Muscle of back (tissue), 11 donors: Measurements from ENCODE around the gene SYT5. TPM values are rescaled to one million over a fixed set of nuclear protein-coding genes. Genes with fewer than 3 reads are reported as not detected.
"Not testable (repeated sequence)": the region's sequence is repeated elsewhere in the genome, so short reads cannot be mapped to it uniquely, and the experiment has no call there.

Experiments used
- DNase-seq, 3 donors: peaks; one replicate each; pipeline versions ENCODE4 v3.0.0 to v3.0.0-alpha.2; 2013
- polyA plus RNA-seq, 10 donors: library from polyadenylated mRNA; unstranded; fragments of 120-200 nt; gene quantifications; one replicate each; pipeline ENCODE4 v1.2.1, GENCODE V29; 2013; ENCODE audit not compliant: insufficient read length in 10 of 10

The SYT5 gene
- polyA plus RNA-seq, 10 donors = 0.05 to 0.13 (median 0.07) TPM; not detected in 4

GRCh38 chr19:55208880-55209692 lies 29.0 kb upstream of the SYT5 start, which contains the start of gene PTPRH:
PTPRH (minus strand) TSS chr19:55209501; CDS start chr19:55209433, 68 bp downstream.
- no peak for DNase-seq

DNA sequence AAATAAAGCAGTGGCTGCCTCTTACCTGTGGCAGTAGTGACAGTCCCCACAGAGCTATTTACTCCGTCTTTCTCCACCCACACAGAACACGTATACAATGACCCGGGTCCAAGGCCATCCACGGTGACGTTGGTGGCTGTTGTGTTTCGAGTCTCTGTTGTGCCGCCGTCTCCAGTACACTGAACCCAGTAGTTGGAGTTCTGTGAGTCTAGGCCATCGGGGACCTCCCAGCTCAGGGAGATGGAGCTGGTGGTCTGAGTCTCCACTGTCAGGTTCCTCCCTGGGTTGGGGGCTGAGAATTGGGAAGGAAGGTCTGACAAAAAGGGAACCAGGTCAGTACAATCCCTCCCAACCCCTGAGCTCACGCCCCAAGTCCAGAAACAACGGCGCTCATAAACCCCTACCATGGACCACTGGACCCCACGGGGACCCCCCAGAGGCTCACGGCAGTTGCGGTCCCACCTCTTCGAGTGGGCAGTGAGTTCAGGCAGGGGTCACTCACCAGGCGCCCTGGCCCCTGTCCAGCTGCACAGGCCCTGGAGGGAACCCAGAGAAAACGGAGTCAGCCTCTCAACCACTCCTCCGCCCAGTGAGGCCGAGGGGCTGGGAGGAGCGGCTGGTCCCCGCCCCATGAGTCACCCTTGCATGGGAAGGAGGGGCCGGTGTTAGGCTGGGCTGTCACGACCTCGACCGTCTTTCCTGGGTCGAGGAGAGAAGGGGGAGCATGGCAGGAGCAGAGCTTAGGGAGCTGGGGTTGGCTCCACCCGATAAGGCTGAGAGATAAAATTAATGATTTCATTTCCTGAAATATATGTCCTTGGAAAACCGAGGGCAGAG lies 26.8 kb upstream of the SYT5 start:
- DNase-seq = peak; percentile 54 to 78 (median 69)

DNA sequence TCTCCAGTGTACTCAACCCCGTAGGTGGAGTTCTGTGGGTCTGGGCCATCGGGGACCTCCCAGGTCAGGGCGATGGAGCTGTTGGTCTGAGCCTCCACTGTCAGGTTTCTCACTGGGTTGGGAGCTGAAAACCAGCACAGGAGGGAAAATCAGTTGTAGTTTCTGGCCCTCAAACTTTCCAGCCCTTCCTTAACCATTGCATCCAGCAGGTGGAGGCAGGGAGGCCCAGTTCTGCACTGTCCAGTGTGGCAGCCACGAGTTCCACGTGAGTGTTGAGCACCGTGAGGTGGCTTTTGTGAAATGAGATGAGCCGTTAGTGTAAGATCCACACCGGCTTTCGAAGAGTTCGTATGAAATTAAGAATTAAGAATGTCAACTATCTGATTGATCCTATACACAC lies 22.1 kb upstream of the SYT5 start:
- not testable (repeated sequence) for DNase-seq

DNA sequence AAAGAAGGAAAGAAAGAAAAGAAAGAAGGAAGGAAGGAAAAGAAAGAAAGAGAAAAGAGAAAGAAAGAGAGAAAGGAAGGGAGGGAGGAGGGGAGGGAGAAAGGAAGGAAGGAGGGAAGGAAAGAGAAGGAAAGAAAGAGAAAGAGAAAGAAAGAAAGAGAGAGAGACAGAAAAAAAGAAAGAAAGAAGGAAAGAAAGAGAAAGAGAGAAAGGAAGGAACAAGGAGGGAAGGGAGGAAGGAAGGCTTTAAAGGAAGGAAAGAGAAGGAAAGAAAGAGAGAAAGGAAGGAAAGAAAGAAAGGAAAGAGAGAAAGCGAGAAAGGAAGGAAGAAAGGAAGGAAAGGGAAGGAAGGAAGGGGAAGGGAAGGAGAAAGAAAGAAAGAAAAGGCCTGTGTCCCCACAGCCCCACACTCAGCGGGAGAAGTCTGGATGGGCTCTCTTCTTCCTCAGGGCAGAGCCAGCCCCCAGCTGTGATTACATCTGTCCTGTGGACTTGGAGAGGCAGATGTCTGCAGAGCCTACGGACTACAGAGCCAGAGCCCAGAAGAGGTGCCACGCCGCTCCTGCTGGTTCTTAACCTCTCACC lies 19.6 kb upstream of the SYT5 start:
- no peak for DNase-seq

GRCh38 chr19:55198651-55199050 lies 18.6 kb upstream of the SYT5 start:
- no peak for DNase-seq

GRCh38 chr19:55197528-55197927 lies 17.4 kb upstream of the SYT5 start:
- no peak for DNase-seq

GRCh38 chr19:55196803-55197202 lies 16.7 kb upstream of the SYT5 start:
- DNase-seq = no peak

DNA sequence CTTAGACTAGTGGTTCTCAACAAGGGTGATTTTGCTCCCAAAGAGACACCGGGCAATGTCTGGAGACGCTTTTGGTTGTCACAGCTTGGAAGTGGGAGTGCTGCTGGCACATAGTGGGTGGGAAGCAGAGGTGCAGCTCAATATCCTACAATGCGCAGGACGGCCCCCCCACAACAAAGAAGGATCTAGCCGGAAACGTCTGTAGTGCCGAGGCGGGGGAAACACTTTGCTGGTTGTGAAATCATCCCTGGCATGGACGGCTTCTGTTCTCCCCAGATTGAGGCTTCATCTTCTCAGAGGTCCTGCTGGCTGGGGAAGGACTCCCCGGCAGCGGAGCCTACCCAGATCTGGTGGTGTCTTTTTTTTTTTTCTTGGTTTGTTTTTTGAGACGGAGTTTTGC lies 13.4 kb upstream of the SYT5 start:
- no peak for DNase-seq

DNA sequence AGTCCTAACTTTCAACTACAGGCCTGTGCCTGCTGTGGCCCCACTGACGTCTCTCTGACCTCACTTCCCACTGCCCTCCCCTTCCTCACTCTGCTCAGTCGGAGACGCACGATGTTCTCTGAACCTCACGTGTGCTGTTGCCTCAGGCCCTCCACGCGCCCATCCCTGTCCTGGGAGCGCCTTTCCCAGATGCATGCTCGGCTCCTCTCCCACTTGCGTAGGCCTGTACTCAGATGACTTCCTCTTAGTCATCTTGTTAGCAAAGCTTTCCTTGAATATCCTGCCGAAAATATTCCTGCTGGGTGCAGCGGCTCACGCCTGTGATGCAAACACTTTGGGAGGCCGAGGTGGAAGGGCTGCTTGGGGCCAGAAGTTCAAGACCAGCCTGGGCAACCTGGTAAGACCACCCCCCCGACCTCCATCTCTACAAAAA lies 9.3 kb upstream of the SYT5 start:
- peak in 1 of 3 donors; percentile 49 for DNase-seq

DNA sequence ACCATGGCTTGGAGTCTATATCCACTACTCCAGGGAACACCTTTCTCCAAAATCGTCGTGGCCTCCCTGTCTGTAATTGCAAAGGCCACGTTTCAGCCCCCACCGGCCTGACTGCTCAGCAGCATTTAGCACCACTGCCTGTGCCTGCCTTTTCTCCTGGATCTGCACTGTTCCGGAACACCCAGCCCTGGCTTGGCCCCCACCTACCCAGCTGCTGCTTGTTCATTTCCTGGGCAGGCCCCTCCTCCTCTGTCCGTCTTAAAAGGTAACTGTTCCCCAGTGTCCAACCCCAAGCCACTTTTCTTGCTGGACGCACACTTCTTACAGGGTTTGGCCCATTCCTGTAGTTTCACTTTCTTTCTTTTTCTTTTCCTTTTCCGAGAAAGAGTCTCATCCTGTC lies 8.5 kb upstream of the SYT5 start:
- DNase-seq = no peak

GRCh38 chr19:55186080-55186479 lies 6.0 kb upstream of the SYT5 start:
- no peak for DNase-seq

DNA sequence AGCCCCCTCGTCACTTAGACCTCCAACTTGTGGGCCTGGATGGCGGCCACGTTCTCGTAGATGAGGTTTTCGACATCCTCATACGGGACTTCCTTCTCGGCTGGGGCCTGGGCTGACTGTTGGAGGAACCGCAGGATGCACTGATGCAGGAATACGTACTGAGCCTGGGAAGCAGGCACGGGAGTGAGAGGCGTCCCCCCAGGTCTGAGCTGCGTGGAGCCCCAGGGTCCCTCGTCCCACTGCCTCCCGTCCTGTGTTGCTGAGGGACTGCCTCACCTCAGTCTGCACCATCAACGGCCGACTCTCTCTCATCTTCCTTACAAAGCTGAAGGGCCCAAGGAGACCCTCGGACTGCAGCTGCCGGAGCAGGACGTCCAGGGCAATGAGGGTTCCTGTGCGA lies 1.7 kb upstream of the SYT5 start:
- no peak for DNase-seq

GRCh38 chr19:55178781-55179599 lies 1.1 kb downstream of the SYT5 start:
- DNase-seq = peak in 2 of 3 donors; percentile 64 to 82

DNA sequence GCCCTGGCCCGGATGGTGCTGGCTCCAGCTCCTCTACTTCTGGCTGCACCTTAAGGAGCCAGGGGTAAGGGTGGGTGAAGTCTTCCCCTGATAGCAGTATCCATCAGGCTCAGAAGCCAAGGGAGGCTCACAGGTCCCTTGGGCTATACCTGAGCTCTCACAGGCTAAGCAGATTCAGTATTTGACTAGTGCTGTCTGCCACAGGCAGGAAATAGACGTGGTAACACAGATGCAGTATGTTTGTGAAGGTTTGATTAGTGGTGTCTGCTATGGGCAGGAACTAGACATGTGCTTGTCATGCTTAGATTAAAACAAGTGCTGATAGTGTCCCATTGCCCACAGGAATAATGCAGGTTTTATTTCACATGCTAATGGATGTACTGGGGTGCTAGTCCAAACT lies 4.0 kb downstream of the SYT5 start:
- DNase-seq = no peak

DNA sequence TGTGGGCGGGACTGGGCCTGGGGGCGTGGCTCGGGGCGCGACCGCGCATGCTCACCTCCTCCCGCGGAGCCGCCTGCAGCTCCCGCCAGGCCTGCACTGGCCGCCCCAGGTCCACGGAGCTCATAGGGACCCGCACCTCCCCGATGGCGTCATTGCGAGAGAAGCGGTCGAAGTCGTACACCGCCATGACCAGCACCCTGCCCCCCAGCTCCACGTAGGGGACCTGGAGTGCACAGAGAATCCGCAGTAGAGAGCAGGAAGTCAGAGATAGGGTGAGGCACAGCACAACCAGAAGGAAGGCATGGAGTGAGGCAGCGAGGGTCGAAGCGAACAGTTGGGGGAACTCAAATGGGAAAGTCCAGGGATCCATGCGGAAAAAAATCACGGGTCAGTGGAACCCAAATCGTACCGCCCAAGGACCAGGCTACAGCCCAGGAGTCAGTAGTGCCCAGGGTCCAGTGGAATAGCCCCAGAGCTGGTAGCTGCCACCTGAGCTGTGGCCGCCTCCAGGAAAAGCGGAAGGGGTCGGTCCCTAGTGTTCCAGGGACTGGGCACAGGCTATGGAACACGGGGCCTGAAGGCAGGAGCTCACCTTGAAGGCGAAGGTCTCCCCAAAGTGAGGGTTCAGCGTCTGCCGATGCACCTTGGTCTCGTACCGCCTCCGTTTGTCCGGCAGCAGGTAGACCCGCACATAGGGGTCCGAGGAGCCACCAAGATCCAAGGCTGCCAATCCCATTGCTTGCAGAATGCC lies 4.8 kb downstream of the SYT5 start:
- DNase-seq = no peak

DNA sequence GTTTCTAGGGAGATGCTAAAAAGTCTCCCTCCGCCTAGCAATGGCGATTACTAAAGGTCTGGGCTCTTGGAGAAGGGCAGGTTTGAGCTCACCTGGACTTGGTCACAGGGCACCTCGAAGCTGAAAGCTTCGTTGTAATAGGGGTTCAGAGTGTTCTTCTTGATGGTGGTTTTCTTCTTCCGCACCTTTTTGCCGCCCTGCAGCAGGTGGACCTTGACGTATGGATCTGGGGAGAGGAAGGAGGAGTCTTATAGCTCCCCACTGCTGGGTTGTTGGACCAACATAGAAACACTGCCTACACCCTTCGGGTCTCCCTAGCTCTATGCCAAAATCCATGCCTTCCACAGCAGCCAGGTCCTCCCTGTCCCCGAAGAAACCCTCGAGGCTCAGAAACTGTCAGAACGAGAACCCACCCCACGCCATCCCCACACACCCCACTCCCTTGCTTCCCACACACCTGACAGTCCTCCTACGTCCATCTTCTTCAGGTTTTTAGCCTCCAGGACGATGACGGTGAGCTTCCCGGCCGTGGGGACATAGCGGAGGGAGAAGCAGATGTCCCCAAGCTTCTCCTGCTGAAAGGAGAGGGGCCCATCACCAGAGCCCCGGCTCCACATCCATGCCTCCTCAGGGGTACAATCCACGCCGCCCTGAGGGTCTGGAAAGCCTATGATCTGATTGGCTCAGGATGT lies 5.5 kb downstream of the SYT5 start:
- no peak for DNase-seq

- DNase-seq = no peak
These were observed 6.2 kb downstream of the SYT5 start for GRCh38 chr19:55173714-55174409.

GRCh38 chr19:55173186-55173713 lies 6.8 kb downstream of the SYT5 start:
- DNase-seq = no peak

- no peak for DNase-seq
These were observed 7.3 kb downstream of the SYT5 start for GRCh38 chr19:55172741-55173140.
